GM19372 (cell line): Measurements from ENCODE around the gene ASCC1.
A peak's percentile ranks its signal among the peaks of the same experiment; 100 is the strongest.

ENCODE experiments used
- ATAC-seq: cut with Tn5 transposase; IDR thresholded peaks from one replicate; pipeline ENCODE4 v1.9.1; 2021; ENCODE audit warnings: mild to moderate bottlenecking, low read depth, moderate library complexity; ENCODE audit not compliant: unreplicated experiment

ASCC1 gene, protein sequence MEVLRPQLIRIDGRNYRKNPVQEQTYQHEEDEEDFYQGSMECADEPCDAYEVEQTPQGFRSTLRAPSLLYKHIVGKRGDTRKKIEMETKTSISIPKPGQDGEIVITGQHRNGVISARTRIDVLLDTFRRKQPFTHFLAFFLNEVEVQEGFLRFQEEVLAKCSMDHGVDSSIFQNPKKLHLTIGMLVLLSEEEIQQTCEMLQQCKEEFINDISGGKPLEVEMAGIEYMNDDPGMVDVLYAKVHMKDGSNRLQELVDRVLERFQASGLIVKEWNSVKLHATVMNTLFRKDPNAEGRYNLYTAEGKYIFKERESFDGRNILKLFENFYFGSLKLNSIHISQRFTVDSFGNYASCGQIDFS

DNA sequence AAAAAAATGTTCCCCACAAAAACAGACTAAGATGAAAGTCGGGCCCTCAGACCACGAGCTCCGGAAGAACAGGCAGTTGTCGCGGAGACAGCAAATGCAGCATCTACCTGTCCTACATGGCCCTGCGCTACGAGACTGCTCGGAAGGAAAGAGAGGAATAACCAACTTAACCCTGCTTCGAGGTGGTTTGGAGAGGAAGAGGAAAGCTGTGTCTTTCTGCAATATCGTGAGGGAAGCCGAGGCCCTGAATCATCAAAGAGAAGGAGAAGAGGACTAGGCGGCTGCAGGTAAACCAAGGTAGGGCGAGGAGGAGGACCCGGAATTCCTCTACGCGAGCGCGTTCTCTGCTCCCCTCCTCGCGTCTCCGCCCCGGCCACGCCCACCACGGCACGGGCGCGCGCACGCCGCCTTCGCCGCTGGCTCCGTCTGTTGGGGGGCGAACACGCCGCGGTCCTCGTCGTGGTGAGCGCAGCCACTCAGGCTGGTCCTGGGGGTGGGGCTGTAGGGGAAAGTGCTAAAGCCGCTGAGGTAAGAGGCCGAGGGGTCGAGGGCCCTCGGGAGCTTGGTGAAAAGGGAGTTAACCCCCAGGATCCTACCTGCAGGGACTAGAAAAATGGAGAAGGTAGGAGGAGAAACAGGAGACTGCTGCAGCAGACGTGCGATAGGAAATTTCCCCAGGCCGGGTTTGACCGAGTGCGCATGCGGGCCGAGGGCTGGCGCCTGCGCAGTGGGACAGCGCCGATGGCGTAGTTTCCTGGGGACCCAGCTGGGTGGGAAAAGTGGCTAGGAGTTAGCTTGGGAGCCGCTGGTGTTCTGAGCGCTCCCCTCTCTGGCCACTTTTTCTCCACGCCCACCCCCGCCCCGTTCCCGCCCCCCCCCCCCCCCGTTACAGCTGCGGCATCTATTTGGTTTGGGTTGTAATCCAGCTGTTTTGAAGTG, at the start of gene ASCC1, which contains the start of gene ANAPC16:
ASCC1 (minus strand) TSS at position 666 of the 939 bp plus-strand sequence. CDS start 2,978 bp downstream, outside the sequence.
ANAPC16 (plus strand) TSS at position 402 of the 939 bp plus-strand sequence. CDS start 7,903 bp downstream, outside the sequence.
- peak; percentile 87 for ATAC-seq

DNA sequence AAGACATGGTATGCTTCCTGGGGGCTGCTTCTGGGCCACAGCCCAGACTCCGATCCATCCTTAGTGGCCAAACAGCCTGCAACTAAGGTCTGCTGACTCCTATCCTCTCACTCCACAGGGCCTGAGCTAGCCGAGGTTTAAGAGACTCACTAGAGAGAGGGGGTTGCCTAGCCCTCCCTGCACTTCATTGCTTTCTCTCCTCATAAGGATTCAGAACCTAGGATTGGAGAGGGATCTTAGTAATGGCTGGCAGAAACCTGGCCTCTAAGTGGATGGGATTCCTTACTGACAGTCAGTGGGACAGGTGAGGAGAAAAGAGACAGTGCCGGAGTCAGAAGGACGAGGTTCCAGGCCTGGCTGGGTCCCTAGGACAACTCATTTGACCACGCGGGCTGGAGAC, 49.4 kb upstream of the ASCC1 start:
- ATAC-seq = no peak

DNA sequence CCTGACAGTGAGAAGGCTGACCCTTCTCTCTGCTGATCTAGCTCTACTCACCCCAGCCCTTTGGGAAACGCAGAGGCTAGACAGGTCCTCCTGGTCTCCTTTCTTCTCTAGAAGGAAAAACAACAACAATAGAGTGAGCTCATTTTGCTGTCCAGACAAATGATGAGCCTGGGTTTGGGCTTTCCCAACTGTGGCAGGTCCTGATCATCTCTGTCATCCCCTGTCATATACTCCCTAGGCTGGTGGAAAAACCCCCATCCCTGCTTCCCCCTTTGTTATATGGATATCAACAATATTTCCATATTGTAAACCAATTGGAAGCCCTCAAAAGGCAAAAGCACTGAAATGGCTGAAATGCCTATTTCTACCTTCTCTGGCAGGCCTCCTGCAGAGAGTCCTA, 48.5 kb upstream of the ASCC1 start:
- no peak for ATAC-seq

DNA sequence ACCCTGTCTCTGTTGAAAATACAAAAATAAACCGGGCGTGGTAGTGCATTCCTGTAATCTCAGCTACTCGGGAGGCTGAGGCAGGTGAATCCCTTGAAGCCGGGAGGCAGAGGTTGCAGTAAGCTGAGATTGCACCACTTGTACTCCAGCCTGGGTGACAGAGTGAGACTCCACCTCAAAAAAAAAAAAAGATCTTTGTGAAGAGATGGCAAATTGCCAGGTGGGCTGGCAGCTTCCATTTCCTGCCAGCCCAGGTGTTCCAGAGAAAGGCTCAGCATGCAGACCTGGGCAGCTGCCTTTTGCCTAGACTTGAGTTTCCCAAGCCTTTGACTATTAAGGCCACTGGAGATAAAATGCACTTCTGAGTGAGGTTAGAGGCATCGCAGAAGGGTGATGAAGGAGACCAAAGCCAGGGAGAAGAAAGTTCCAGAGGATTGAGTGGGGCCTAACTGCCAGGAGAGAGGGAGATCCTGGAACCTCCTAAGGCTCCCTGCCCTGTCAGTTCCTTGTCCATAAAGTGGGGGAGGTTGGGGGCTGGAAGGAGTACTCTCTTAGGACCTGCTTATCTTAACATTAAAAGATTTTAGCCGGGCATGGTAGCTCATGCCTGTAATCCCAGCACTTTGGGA, 47.7 kb upstream of the ASCC1 start:
- ATAC-seq = no peak

DNA sequence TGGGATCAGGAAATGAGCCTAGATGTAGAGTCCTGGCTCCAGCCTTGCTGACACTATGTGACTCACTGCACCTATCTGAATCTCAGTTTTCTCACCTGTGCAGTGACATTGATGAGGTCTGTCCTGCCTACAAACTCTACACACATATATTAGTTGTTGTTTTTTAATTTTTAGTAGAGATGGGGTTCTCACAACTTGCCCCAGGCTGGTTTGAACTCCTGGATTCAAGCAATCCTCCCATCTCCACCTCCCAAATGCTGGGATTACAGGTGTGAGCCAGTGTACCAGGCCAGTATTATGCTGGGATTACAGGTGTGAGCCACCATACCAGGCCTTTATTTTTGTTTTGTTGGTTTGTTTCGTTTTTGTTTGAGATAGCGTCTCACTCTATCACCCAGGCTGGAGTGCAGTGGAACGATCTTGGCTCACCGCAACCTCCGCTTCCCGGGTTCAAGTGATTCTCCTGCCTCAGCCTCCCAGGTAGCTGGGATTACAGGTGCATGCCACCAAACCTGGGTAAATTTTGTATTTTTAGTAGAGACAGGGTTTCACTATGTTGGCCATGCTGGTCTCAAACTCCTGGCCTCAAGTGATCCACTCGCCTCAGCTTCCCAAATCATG, 45.8 kb upstream of the ASCC1 start:
- ATAC-seq = peak; percentile 2

DNA sequence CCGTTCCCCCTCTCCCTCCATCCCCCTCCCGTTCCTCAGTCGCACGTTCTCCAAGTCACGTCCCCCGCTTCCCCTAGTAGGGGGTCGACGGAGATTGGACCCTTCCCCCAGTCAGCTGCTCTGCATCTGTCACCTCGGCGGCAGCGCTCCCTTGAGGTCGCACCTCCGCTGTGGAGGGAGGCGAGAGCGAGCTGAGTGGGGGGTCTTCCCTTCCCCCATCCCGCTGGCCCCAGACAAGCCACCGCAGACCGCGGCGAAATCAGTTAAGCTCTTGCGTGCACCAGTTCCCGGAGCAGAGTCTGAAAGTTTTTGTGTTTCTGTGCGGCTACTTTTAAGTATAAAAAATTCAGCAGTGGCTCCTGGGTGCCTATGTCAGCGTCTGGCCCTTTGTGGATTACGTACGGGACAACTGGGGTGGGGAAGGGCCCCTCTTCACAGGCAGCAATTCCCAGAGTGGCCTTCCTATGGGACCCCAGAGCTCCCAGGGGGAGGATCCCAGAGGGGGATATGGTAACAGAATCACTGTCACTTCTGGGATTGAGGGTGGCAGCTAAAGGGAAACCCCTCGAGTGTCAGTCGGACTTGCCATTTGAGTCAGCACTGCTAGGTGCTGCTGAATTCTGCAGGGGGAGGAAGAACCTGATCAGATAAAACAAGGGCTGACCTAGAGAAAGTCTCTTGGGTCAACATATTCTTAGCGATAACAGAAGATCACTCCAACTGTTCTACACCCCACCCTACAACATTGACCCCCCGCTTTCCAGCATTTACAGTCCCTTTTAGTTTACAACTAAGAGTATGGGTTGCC, 45.1 kb upstream of the ASCC1 start:
- ATAC-seq = peak; percentile 38

DNA sequence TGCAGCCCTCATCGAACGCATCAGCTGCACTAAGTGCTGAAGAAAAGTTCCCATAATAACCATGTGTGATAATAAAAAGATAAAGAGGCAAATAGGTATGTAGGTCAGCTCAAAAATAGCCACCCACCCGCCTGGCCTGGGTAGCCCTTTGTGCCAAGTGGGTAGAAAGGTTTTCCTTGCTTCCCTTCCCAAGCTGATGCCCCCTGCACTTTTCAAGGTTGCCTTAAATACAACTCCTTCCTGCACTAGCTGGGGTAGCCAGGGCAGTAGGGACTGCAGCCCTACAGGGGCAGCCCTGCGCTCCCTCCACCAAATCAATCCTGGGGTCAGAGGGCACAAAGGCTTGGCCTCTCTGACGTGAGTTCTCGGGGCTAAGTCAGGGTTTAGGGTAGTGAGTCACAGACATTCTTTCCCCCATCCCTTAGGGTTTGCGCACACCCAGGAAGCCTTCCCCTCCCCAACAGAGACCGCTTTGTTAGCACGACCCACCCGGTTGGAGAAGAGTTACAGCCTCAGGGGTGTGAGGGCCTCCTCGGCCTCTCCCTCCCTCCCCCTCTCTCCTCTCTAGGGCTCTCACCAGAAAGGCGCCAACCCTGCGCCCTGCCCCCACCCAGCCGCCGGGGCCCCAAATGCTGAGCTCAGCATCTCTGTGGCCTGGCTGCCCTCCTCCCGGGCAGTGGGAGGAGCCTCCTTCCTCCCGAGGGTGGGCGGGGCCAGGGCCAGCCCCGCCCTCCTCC, 44.3 kb upstream of the ASCC1 start:
- ATAC-seq = peak; percentile 47

DNA sequence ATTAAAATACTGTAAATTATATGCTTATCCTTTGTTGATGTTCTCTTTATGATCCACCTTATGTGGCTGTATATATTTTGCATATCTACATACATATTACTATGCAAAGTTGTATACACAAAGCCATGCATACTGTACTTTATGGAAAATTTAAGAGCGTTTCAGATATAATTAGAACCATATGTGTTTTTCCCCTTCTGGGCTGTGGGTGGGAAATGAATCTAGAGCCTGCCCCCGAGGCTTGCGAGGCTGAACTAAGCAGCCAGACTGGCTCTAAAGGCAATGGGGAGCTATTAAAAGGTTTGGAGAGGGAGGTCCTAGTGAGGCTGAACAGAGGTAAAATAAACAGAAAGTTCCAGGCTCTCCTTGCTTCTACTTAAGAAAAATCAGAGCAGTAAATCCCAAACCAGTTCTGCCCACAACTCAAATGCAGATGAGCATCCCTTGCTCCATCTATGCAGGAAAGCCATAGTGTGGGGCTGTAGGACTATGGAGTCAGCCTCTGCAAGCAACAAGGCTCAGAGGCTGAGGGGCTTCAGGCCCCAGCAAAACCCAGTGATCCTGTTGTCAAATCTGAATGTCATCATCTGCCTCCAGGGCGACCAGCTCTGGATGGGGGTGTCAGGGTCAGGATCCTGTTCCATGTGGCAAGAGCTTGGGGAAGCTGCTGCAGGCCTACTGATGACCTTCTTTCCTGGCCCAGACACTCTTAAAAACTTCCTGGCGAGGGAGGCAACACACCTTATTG, 43.6 kb upstream of the ASCC1 start:
- ATAC-seq = no peak

DNA sequence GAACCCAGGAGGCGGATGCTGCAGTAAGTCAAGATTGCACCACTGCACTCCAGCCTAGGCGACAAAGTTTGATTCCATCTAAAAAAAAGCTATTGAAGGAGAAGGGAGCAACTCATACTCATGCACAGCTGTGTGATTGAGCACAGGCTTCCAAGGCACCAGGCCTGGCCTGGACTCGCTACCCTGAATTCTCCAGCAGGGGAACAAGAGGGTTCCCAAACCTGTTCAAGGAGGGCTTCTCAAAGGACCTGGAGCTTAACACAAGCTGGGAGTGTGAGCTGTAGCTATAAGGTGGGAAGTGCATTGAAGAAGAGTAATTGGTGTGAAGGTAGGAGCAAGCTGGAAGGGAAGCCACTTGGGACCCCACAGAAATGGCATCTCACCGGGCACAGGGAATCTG, 42.5 kb upstream of the ASCC1 start:
- ATAC-seq = no peak

DNA sequence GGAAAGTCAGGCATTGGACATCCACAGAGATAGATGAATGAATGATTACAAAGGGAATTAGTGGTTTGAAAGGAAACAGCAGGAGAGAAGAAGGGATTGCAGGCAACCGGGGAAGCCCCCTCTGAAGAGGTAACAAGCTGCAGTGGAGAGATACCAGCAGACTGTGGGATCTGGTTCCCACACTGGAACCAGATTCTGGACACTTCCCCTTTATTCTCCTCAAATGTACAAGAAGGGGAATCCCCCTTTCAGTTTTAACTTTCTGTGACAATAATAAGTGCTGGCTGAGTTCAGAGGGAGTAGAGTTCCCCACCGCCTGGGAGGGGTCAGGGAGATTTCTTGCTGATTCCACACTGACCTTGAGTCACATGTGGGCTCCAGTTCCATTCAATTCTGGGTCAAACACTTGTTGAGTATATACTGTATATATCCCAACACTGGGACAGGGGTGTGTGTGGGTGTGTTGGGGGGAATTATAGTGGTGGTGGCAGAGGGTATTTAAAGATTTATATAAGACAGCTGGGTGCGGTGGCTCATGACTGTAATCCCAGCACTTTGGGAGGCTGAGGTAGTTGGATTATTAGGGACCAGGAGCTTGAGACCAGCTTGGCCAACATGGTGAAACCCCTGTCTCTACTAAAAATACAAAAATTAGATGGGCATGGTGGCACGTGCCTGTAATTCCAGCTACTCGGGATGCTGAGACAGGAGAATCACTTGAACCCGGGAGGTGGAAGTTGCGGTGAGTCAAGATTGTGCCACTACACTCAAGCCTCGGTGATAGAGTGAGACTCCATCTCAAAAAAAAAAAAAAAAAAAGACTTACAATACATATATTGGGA, 41.2 kb upstream of the ASCC1 start:
- no peak for ATAC-seq

DNA sequence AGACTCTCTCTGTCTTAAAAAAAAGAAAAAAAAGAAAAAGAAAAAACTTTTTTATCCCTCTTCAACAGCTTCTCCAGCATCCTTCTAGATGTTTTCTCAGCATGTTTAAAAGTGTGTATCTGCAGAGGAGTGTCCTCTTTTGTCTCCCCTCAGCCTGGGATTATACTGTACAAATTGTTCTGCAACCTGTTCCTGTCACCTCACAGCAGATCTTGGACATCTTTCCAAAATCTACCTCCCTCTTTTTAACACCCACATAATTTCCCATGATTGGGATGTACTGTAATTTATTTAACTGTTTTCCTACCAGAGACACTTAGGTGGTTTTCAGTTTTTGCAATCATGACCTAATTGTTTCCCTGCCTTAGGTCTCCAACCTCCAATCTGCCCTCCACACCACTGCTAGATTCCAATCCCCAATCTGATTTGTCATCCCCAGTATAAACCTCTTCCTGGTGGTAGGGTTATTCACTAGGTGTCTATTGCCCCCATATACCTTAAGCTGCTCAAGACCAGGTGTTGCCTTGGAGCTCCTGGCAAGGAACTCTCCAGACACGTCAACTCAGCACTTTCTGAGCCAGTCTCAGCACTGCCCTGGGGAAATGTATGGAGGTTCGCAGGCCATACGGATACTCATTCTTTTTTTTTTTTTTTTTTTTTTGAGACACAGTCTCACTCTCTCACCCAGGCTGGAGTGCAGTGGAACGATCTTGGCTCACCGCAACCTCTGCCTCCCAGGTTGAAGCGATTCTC, 40.1 kb upstream of the ASCC1 start:
- no peak for ATAC-seq

DNA sequence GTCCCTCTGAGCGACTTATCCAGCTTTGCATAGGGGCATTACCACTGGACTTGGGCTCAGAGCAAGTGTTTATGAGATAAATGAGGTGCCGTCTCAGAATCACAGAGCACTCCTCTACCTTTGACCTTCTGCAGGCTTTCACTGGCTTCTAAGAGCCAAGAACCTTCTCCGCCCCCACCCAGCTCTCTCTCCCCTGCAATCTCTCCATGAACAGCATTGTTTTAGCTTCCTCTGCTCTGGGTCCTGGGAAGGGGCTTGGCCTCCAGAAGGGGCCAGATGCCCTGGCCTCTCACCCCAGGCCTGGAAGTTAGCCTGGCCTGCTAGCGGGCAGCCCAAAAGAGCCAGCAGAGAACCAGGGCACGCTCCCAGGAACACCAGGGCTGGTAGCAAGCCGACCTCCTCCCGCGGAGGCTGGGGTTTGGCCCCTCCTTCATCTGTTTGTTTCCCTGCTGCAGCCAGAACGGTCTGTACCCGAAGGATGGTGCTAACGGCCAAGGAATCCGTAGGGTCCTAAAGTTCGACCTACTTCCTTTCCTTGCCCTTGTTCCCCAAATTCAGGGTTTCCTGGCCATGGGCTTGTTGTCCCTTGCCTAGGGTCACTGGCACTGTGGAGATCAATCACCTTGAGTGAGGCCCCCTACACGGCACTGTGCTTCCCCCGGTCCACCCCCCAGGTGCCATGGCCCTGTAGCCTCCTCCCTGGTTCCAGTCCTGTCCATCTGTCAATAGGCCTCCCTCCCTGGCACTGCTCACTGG, 38.9 kb upstream of the ASCC1 start:
- ATAC-seq = no peak

DNA sequence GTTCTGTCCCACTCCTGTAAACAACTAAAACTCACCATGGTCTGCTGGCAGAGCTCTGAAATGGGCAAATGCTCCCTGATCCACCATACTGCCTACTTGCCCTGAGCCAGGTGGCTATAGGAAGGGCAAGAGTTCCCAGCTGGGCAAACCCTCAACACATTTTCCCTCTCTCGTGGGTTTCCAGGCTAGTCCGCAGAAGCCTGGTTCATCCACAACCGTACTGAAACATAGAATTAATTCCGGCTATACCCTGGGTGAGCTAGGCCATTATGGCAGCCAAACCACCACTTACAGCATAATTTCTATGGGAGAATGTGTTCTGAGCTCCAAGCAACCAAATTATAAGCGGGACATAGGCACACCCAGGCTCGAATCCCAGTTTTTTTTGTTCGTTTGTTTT, 37.5 kb upstream of the ASCC1 start:
- no peak for ATAC-seq

DNA sequence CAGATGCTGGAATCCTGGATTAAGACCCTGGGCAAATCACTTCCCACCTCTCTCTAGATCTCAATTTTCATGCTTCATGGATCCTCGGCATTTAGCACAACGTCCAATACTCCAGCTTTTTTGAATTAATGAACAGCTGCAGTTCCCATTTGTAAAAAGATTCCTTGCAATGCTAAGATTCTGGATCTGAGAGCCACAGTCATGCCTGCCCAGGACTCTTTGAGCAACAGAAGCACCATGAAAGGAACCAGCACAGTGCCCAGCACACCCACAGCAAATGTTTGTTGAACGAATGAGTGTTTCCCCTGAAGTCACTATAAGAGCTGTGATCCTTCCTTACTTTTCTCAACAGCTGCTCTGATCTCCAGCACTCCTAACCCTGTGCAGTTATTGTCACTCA, 36.9 kb upstream of the ASCC1 start:
- no peak for ATAC-seq

DNA sequence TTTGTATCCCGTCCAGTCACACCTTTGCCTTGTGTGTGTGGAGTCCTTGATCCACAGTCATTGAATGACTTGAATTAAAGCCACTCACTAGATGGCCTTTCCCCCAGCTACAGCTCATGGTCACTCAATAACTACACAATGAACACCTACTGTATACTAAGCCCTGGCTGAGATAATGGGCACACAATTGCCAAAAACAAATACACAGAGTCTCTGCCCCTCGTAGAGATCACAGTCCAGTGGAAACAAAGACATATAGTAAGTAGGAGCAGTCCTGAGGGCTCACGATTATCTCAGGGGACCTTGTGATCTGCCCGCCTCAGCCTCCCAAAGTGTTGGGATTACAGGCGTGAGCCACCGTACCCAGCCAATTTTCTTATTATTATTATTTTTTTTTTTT, 35.6 kb upstream of the ASCC1 start:
- no peak for ATAC-seq

DNA sequence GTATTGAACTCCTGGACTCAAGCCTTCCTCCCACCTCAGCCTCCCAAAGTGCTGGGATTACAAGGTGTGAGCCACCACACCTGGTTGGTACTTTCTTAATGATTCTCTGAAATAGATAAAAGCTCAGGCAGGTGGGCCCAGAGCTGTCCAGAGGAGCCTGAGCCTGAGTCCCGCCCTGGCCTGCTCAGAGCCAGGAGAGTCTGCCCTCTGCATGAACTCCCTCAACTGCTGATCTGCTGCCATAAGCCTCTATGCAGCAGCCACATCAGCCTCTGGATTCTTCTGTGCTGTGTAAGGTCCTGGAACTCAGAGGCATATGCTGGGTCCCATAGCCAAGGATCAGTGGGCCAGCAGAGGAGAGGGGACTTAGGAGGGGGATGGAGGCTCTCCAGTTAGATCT, 34.6 kb upstream of the ASCC1 start:
- ATAC-seq = no peak
